ENCODE data around the gene VPS54. TPM values are rescaled to one million over a fixed set of nuclear protein-coding genes. Genes with fewer than 3 reads are reported as not detected.

The VPS54 gene
- total RNA-seq, 1 experiment from 2014 or later, result 14.6 TPM

- ChIA-PET CTCF (no interaction called here), POLR2A (interaction anchor here (0.5 kb wide), 1 partner anchor 115 kb away, joined by 3 read pairs; no protein-coding TSS in a partner anchor)
- H3K4me3 Mint-ChIP-seq, result no peak overlapping the region
- no peak overlapping the region for H3K27ac Mint-ChIP-seq
- DNase-seq (ENCODE audit: low spot score) (no peak), ATAC-seq (no peak)
- peaks cover 24% of the 10 kb centered on the region for H3K36me3 Mint-ChIP-seq
- TF ChIP-seq IRF1 (CRISPR knock-in tag; IDR thresholded peaks at IDR 0.05) (no peak), GABPB1 (CRISPR knock-in tag; IDR thresholded peaks at IDR 0.05) (peak; percentile 94)
- peaks cover 17% of the 10 kb centered on the region for H3K9me3 Mint-ChIP-seq
- H3K4me1 Mint-ChIP-seq, result no peaks in the 10 kb centered on the region
- no peaks in the 10 kb centered on the region for H3K27me3 Mint-ChIP-seq (ENCODE audit: low read depth)
These were observed 34.4 kb downstream of the VPS54 start for GRCh38 chr2:63984606-63985359.

- no peak overlapping the region for H3K4me3 Mint-ChIP-seq
- ATAC-seq, result no peak
- DNase-seq (ENCODE audit: low spot score), result no peak
- ChIA-PET POLR2A (no interaction called here), CTCF (interaction anchor here (0.7 kb wide), 2 partner anchors 514 to 540 kb away, joined by 3 to 4 read pairs; no protein-coding TSS in a partner anchor)
- no peaks in the 10 kb centered on the region for H3K4me1 Mint-ChIP-seq
- peaks cover 10% of the 10 kb centered on the region for H3K9me3 Mint-ChIP-seq
- H3K36me3 Mint-ChIP-seq, result peaks cover 18% of the 10 kb centered on the region
- TF ChIP-seq FOXJ3 (CRISPR knock-in tag; IDR thresholded peaks at IDR 0.05; ENCODE audit: borderline replicate concordance), result no peak
- peak; percentile 83 for TF ChIP-seq GABPB1 (CRISPR knock-in tag; IDR thresholded peaks at IDR 0.05)
- no peaks in the 10 kb centered on the region for H3K27me3 Mint-ChIP-seq (ENCODE audit: low read depth)
- H3K27ac Mint-ChIP-seq, result no peak overlapping the region
These were observed 35.1 kb downstream of the VPS54 start for GRCh38 chr2:63983986-63984605.

- peaks cover 16% of the 10 kb centered on the region for H3K36me3 Mint-ChIP-seq
- TF ChIP-seq ELF4 (CRISPR knock-in tag; IDR thresholded peaks at IDR 0.05; ENCODE audit: low read depth), result no peak
- TF ChIP-seq HMGXB4 (CRISPR knock-in tag; IDR thresholded peaks at IDR 0.05), result no peak
- TF ChIP-seq ZNF416 (CRISPR knock-in tag; IDR thresholded peaks at IDR 0.05), result no peak
- TF ChIP-seq SOX15 (CRISPR knock-in tag; IDR thresholded peaks at IDR 0.05), result no peak
- no peak for TF ChIP-seq FOXP1 (CRISPR knock-in tag; IDR thresholded peaks at IDR 0.05; ENCODE audit: borderline replicate concordance)
- TF ChIP-seq RORB (CRISPR knock-in tag; IDR thresholded peaks at IDR 0.05), result no peak
- no peak for TF ChIP-seq USF2 (CRISPR knock-in tag; IDR thresholded peaks at IDR 0.05)
- TF ChIP-seq SP1 (CRISPR knock-in tag; conservative IDR thresholded peaks at IDR 0.05), result no peak
- no peaks in the 10 kb centered on the region for H3K4me1 Mint-ChIP-seq
- ChIA-PET POLR2A (no interaction called here), CTCF (no interaction called here)
- ATAC-seq (no peak), DNase-seq (ENCODE audit: low spot score) (no peak)
- H3K27me3 Mint-ChIP-seq (ENCODE audit: low read depth), result no peaks in the 10 kb centered on the region
- no peak overlapping the region for H3K4me3 Mint-ChIP-seq
- no peaks in the 10 kb centered on the region; the same call in 1 of the 2 replicates for H3K9me3 Mint-ChIP-seq
- H3K27ac Mint-ChIP-seq, result no peak overlapping the region
These were observed 36.9 kb downstream of the VPS54 start for GRCh38 chr2:63982335-63982734.

- Mint-ChIP-seq H3K27ac (no peak overlapping the region), H3K36me3 (peaks cover 19% of the 10 kb centered on the region), H3K4me1 (no peaks in the 10 kb centered on the region), H3K4me3 (no peak overlapping the region), H3K27me3 (ENCODE audit: low read depth) (no peaks in the 10 kb centered on the region), H3K9me3 (no peaks in the 10 kb centered on the region; the same call in 1 of the 2 replicates)
- ATAC-seq (no peak), DNase-seq (ENCODE audit: low spot score) (no peak)
- peak; percentile 39; the same call in 1 of the 2 replicates for TF ChIP-seq GABPB1 (CRISPR knock-in tag; IDR thresholded peaks at IDR 0.05)
- no peak for TF ChIP-seq ZNF396 (CRISPR knock-in tag; IDR thresholded peaks at IDR 0.05; ENCODE audit: borderline replicate concordance)
- POLR2A ChIA-PET, result no interaction called here
- CTCF ChIA-PET, result no interaction called here
These were observed 37.5 kb downstream of the VPS54 start for GRCh38 chr2:63981702-63982103.

Data from WTC11 (cell line).